CD4-positive, alpha-beta T cell (primary cell): ENCODE data around the gene UPK2. TPM values are rescaled to one million over a fixed set of nuclear protein-coding genes. Genes with fewer than 3 reads are reported as not detected.

Experiments
- ATAC-seq: fragments of 200-7000 bp; cut with Tn5 transposase; one replicate; pipeline ENCODE4 v1.10.0; 2022; ENCODE audit warnings: mild to moderate bottlenecking; ENCODE audit not compliant: poor library complexity
- CTCF ChIA-PET: fragments of 350-600 bp; sonication (Branson Sonifier 250); formaldehyde crosslinking; loops from one replicate; lab custom pipeline; 2021; ENCODE audit warnings: antibody characterized with exemption, inconsistent platforms; lab: Charles Lee
- POLR2A ChIA-PET: fragments of 350-600 bp; sonication (Branson Sonifier 250); formaldehyde crosslinking; loops from one replicate; lab custom pipeline; 2021; ENCODE audit warnings: antibody characterized with exemption, inconsistent platforms; lab: Charles Lee
- DNase-seq, 14 experiments: peaks; one replicate each; pipeline ENCODE4 v3.0.0-alpha.2; 2013 to 2020; ENCODE audit warnings: mixed read lengths in 2 of 14
- H3K27ac ChIP-seq, 2 donors: one replicate each; pipeline versions ENCODE4 v1.5.1 to v1.7.0; 2013; ENCODE audit warnings: low read length in 2 of 2, low read depth in 1 of 2, mild to moderate bottlenecking in 1 of 2
- H3K27me3 ChIP-seq, 2 experiments: 1 replicate in 1 of 2; 2 replicates in 1 of 2; pipeline versions ENCODE4 v1.6.1 to v1.7.0; 2013; ENCODE audit warnings: low read length in 2 of 2, control low read depth in 1 of 2, mild to moderate bottlenecking in 1 of 2, moderate library complexity in 1 of 2; ENCODE audit not compliant: insufficient read depth in 2 of 2, control insufficient read depth in 1 of 2
- H3K36me3 ChIP-seq: one replicate; pipeline ENCODE4 v1.6.1; 2013; ENCODE audit warnings: low read length, control low read depth; ENCODE audit not compliant: insufficient read depth
- H3K4me1 ChIP-seq: one replicate; pipeline ENCODE4 v1.6.1; 2013; ENCODE audit warnings: low read length, control low read depth; ENCODE audit not compliant: insufficient read depth
- H3K4me3 ChIP-seq: one replicate; pipeline ENCODE4 v1.5.1; 2013; ENCODE audit warnings: mild to moderate bottlenecking, low read length, moderate library complexity
- H3K9me3 ChIP-seq, 2 experiments: 1 replicate in 1 of 2; 2 replicates in 1 of 2; pipeline versions ENCODE4 v1.6.1 to v1.7.0; 2013; ENCODE audit warnings: low read length in 2 of 2, mild to moderate bottlenecking in 2 of 2, control low read depth in 1 of 2, moderate library complexity in 1 of 2; ENCODE audit not compliant: control insufficient read depth in 1 of 2, insufficient read depth in 1 of 2
- H3K27ac Mint-ChIP-seq: one replicate; pipeline ENCODE4 v1.8.0; 2020; ENCODE audit warnings: mixed read lengths
- H3K27me3 Mint-ChIP-seq: one replicate; pipeline ENCODE4 v1.8.0; 2021; ENCODE audit warnings: mixed read lengths
- H3K36me3 Mint-ChIP-seq: one replicate; pipeline ENCODE4 v1.8.0; 2021; ENCODE audit warnings: low read depth, mixed read lengths
- H3K4me1 Mint-ChIP-seq: one replicate; pipeline ENCODE4 v1.8.0; 2021; ENCODE audit warnings: low read depth, mixed read lengths
- H3K4me3 Mint-ChIP-seq: one replicate; pipeline ENCODE4 v1.8.0; 2020; ENCODE audit warnings: mild to moderate bottlenecking, mixed read lengths
- H3K9me3 Mint-ChIP-seq: one replicate; pipeline ENCODE4 v1.8.0; 2020; ENCODE audit warnings: mixed read lengths
- intact Hi-C, 2 experiments: fragments of 100-400 bp; cut with DNase I in 1 of 2; cut with micrococcal nuclease in 1 of 2; formaldehyde crosslinking; loops; one replicate each; pipeline versions ENCODE4 v1.15.1 to v1.9.0; 2023 to 2025; cut with DNase I, micrococcal nuclease
- microRNA-seq: library from miRNA; unstranded; fragments of <30 nt; microRNA quantifications from one replicate; pipeline ENCODE4 v1.2.0, GENCODE V29; 2021; ENCODE audit warnings: borderline microRNAs expressed, borderline replicate concordance
- total RNA-seq, 174 experiments: library from RNA in 2 of 174; stranded (reverse) in 2 of 174; gene quantifications; one replicate each; pipeline ENCODE4 v1.2.3 and lab custom pipeline; 2021 to 2026
- TF ChIP-seq, protein P1 (sequence below): fragments of 200-600 bp; IDR thresholded peaks from one replicate; pipeline ENCODE4 v1.8.0; 2022; ENCODE audit warnings: antibody characterized with exemption, mild to moderate bottlenecking

The UPK2 gene
- total RNA-seq, 2 experiments from 2014 or later: 0.27 TPM; not detected in 1

DNA sequence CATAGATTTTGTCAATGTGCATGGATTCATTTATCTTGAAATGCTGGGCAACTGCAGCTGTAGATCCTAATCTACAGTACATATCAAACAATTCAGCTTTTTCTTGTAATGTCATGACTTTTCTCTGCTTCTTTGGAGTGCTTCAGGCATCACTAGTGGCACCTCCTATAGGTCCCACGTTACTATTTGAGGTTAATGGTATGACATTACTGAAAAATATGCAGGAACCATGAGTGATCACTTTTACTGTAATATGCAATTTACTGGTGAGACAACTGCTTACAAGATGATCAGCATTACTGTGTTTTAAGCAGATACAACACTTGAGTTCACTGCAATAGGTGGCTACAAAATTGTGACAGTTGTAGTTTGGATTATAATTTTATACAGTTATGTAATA lies 44.8 kb downstream of the UPK2 start:
- Histone ChIP-seq H3K36me3 (peaks cover 50% of the 10 kb centered on the region), H3K4me1 (peaks cover 31% of the 10 kb centered on the region), H3K9me3 (no peaks in the 10 kb centered on the region), H3K4me3 (no peak overlapping the region), H3K27ac (no peak overlapping the region), H3K27me3 (no peaks in the 10 kb centered on the region)
- Mint-ChIP-seq H3K27ac (no peak overlapping the region), H3K4me3 (peak overlapping the region; percentile 74), H3K4me1 (peaks cover 48% of the 10 kb centered on the region), H3K27me3 (no peaks in the 10 kb centered on the region), H3K9me3 (no peaks in the 10 kb centered on the region), H3K36me3 (peaks cover 82% of the 10 kb centered on the region)
- CTCF ChIA-PET: no interaction called here
- DNase-seq (no peak), ATAC-seq (no peak)
- POLR2A ChIA-PET: interaction anchor here (5.9 kb wide), 1 partner anchor 17 kb away, joined by 74 read pairs; the partner anchor contains the start of genes RPS25 and TRAPPC4
- TF ChIP-seq, protein P1, sequence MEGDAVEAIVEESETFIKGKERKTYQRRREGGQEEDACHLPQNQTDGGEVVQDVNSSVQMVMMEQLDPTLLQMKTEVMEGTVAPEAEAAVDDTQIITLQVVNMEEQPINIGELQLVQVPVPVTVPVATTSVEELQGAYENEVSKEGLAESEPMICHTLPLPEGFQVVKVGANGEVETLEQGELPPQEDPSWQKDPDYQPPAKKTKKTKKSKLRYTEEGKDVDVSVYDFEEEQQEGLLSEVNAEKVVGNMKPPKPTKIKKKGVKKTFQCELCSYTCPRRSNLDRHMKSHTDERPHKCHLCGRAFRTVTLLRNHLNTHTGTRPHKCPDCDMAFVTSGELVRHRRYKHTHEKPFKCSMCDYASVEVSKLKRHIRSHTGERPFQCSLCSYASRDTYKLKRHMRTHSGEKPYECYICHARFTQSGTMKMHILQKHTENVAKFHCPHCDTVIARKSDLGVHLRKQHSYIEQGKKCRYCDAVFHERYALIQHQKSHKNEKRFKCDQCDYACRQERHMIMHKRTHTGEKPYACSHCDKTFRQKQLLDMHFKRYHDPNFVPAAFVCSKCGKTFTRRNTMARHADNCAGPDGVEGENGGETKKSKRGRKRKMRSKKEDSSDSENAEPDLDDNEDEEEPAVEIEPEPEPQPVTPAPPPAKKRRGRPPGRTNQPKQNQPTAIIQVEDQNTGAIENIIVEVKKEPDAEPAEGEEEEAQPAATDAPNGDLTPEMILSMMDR: no peak
- intact Hi-C loops: no loop called here

DNA sequence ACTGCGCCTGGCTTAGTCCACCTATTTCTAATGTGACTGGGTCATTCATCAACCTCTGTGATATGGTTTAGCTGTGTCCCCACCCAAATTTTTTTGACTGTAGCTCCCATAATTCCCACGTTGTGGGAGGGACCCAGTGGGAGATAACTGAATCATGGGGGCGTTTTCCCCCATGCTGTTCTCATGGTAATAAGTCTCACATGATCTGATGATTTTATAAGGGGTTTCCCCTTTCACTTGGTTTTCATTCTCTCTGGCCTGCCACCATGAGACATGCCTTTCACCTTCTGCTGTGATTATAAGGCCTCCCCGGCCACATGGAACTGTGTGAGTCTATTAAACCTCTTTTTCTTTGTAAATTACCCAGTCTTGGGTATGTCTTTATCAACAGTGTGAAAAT lies 50.6 kb downstream of the UPK2 start:
- Histone ChIP-seq H3K4me1 (no peaks in the 10 kb centered on the region), H3K9me3 (no peaks in the 10 kb centered on the region), H3K27me3 (no peaks in the 10 kb centered on the region), H3K27ac (no peak overlapping the region), H3K36me3 (peaks cover 76% of the 10 kb centered on the region), H3K4me3 (no peak overlapping the region)
- no peak for ATAC-seq
- DNase-seq: no peak
- H3K27me3 Mint-ChIP-seq: no peaks in the 10 kb centered on the region
- TF ChIP-seq, protein P1: no peak
- H3K27ac Mint-ChIP-seq: no peak overlapping the region
- no peaks in the 10 kb centered on the region for H3K9me3 Mint-ChIP-seq
- ChIA-PET CTCF (no interaction called here), POLR2A (interaction anchor here (1.6 kb wide), 1 partner anchor 11 kb away, joined by 4 read pairs; the partner anchor contains the start of gene RPS25)
- peaks cover 3% of the 10 kb centered on the region for H3K4me1 Mint-ChIP-seq
- intact Hi-C loops: no loop called here
- peaks cover 86% of the 10 kb centered on the region for H3K36me3 Mint-ChIP-seq
- H3K4me3 Mint-ChIP-seq: no peak overlapping the region

Small RNA genes within 50 kb of the gene (microRNA-seq; reads per million reads assigned to microRNA genes)
- not detected for gene MIR4492

Other genes starting within 250 kb of the UPK2 start
- gene DDX6, start 165.1 kb upstream of the UPK2 start, total RNA-seq: 100 to 1,000 TPM; 341 to 355 TPM
- gene CXCR5, start 72.4 kb upstream of the UPK2 start, total RNA-seq: 10 to 100 TPM; 13.2 to 14.3 TPM
- gene BCL9L, start 30.4 kb upstream of the UPK2 start, total RNA-seq: 100 to 1,000 TPM; 326 to 332 TPM
- gene FOXR1, start 15.5 kb downstream of the UPK2 start, total RNA-seq: not detected
- gene CENATAC, start 41.8 kb downstream of the UPK2 start, total RNA-seq: 100 to 1,000 TPM; 121 to 122 TPM
- gene RPS25, start 62.0 kb downstream of the UPK2 start, total RNA-seq: 1,000 to 10,000 TPM; 2,261 to 2,296 TPM
- 100 to 1,000 TPM; 101 to 106 TPM for gene TRAPPC4, start 62.5 kb downstream of the UPK2 start, total RNA-seq
- gene SLC37A4, start 74.6 kb downstream of the UPK2 start, total RNA-seq: 1 to 10 TPM; 5.2 to 6.6 TPM
- gene HYOU1, start 100.9 kb downstream of the UPK2 start, total RNA-seq: 10 to 100 TPM; 76.5 to 81.4 TPM
- gene VPS11, start 111.5 kb downstream of the UPK2 start, total RNA-seq: 10 to 100 TPM; 76.4 to 84.3 TPM
- 1 to 10 TPM; 3.4 to 4.1 TPM for gene HMBS, start 128.6 kb downstream of the UPK2 start, total RNA-seq
- gene DPAGT1, start 145.6 kb downstream of the UPK2 start, total RNA-seq: 10 to 100 TPM in 1 of 2 experiments, 1 to 10 TPM in 1; 9.5 to 11.7 TPM
- 10 to 100 TPM; 16.0 to 16.2 TPM for gene C2CD2L, start 151.0 kb downstream of the UPK2 start, total RNA-seq
- 10 to 100 TPM; 17.6 to 20.5 TPM for gene HINFP, start 165.3 kb downstream of the UPK2 start, total RNA-seq
- under 1 TPM in 1 of 2 experiments, not detected in 1; 0.08 TPM for gene ABCG4, start 192.8 kb downstream of the UPK2 start, total RNA-seq
- gene NLRX1, start 212.4 kb downstream of the UPK2 start, total RNA-seq: 1 to 10 TPM; 4.2 to 5.4 TPM
- under 1 TPM; 0.59 to 0.63 TPM for gene NHERF4, start 229.2 kb downstream of the UPK2 start, total RNA-seq